C4-2B (cell line): ENCODE results near the gene SLC16A11.

Source experiments
- CTCF ChIP-seq: fragments of 450-650 bp; conservative IDR thresholded peaks from 2 replicates; pipeline ENCODE4 v1.5.1; 2017; ENCODE audit warnings: mild to moderate bottlenecking
- ZFX ChIP-seq: fragments of 450-650 bp; IDR thresholded peaks from 2 replicates; pipeline ENCODE4 v1.6.1; 2017

GRCh38 chr17:6997171-6997570 is 46.7 kb downstream of the SLC16A11 start:
- TF ChIP-seq CTCF (no peak), ZFX (no peak)
